Nephron (organoid): ENCODE results near the gene CDK15.
A peak's percentile ranks its signal among the peaks of the same experiment; 100 is the strongest.
"Not testable (repeated sequence)": the region's sequence is repeated elsewhere in the genome, so short reads cannot be mapped to it uniquely, and the experiment has no call there.

ENCODE experiments used
- H3K27ac Mint-ChIP-seq, 3 experiments: 2 replicates each; pipeline ENCODE4 v1.8.0; 2020; ENCODE audit warnings: mixed read lengths in 3 of 3, mild to moderate bottlenecking in 2 of 3, moderate library complexity in 1 of 3
- H3K27me3 Mint-ChIP-seq: 2 replicates; pipeline ENCODE4 v1.8.0; 2021; ENCODE audit warnings: low read depth, mild to moderate bottlenecking, moderate library complexity, mixed read lengths
- H3K36me3 Mint-ChIP-seq: 2 replicates; pipeline ENCODE4 v1.8.0; 2020; ENCODE audit warnings: low read depth, mixed read lengths
- H3K4me1 Mint-ChIP-seq: 2 replicates; pipeline ENCODE4 v1.8.0; 2020; ENCODE audit warnings: mixed read lengths
- H3K4me3 Mint-ChIP-seq, 3 experiments: 2 replicates each; pipeline ENCODE4 v1.8.0; 2020; ENCODE audit warnings: mild to moderate bottlenecking in 3 of 3, mixed read lengths in 3 of 3, moderate library complexity in 2 of 3
- H3K9me3 Mint-ChIP-seq: 2 replicates; pipeline ENCODE4 v1.8.0; 2020; ENCODE audit warnings: mixed read lengths
- CTCF ChIP-seq, 3 experiments: fragments of 200-600 bp; sonication (generic); IDR thresholded peaks; one replicate each; pipeline ENCODE4 v1.5.0; 2021; ENCODE audit warnings: antibody characterized with exemption in 3 of 3; ENCODE audit not compliant: unreplicated experiment in 3 of 3

The CDK15 gene

GRCh38 chr2:201835066-201835465, 28.7 kb downstream of the CDK15 start:
- H3K4me3 Mint-ChIP-seq: no peak overlapping the region
- H3K27me3 Mint-ChIP-seq: no peaks in the 10 kb centered on the region
- TF ChIP-seq CTCF (IDR thresholded peaks at IDR 0.05; ENCODE audit: unreplicated experiment in 3 of 3): no peak
- H3K36me3 Mint-ChIP-seq: peaks cover 11% of the 10 kb centered on the region
- H3K4me1 Mint-ChIP-seq: peaks cover 7% of the 10 kb centered on the region
- H3K9me3 Mint-ChIP-seq: peaks cover 8% of the 10 kb centered on the region
- no peak overlapping the region for H3K27ac Mint-ChIP-seq

- Mint-ChIP-seq H3K36me3 (peaks cover 25% of the 10 kb centered on the region), H3K4me1 (peaks cover 13% of the 10 kb centered on the region), H3K4me3 (no peak overlapping the region), H3K27me3 (no peaks in the 10 kb centered on the region), H3K27ac (no peak overlapping the region), H3K9me3 (peaks cover 26% of the 10 kb centered on the region)
- TF ChIP-seq CTCF (IDR thresholded peaks at IDR 0.05; ENCODE audit: unreplicated experiment in 3 of 3): no peak
Observed at GRCh38 chr2:201837391-201837790, 31.1 kb downstream of the CDK15 start.

GRCh38 chr2:201837824-201838431, 31.6 kb downstream of the CDK15 start:
- peaks cover 29% of the 10 kb centered on the region for H3K36me3 Mint-ChIP-seq
- peaks cover 19% of the 10 kb centered on the region for H3K4me1 Mint-ChIP-seq
- no peaks in the 10 kb centered on the region for H3K27me3 Mint-ChIP-seq
- H3K4me3 Mint-ChIP-seq: no peak overlapping the region
- H3K27ac Mint-ChIP-seq: no peak overlapping the region
- no peak for TF ChIP-seq CTCF (IDR thresholded peaks at IDR 0.05; ENCODE audit: unreplicated experiment in 3 of 3)
- H3K9me3 Mint-ChIP-seq: peaks cover 26% of the 10 kb centered on the region

GRCh38 chr2:201839727-201840126, 33.4 kb downstream of the CDK15 start:
- peaks cover 16% of the 10 kb centered on the region for H3K4me1 Mint-ChIP-seq
- H3K9me3 Mint-ChIP-seq: peaks cover 26% of the 10 kb centered on the region
- H3K27ac Mint-ChIP-seq: no peak overlapping the region
- no peaks in the 10 kb centered on the region for H3K27me3 Mint-ChIP-seq
- peaks cover 29% of the 10 kb centered on the region for H3K36me3 Mint-ChIP-seq
- H3K4me3 Mint-ChIP-seq: no peak overlapping the region
- TF ChIP-seq CTCF (IDR thresholded peaks at IDR 0.05; ENCODE audit: unreplicated experiment in 3 of 3): no peak

- Mint-ChIP-seq H3K9me3 (peaks cover 26% of the 10 kb centered on the region), H3K4me3 (no peak overlapping the region), H3K36me3 (peaks cover 29% of the 10 kb centered on the region), H3K27me3 (no peaks in the 10 kb centered on the region), H3K27ac (no peak overlapping the region), H3K4me1 (peaks cover 16% of the 10 kb centered on the region)
- TF ChIP-seq CTCF (IDR thresholded peaks at IDR 0.05; ENCODE audit: unreplicated experiment in 3 of 3): no peak
Observed at GRCh38 chr2:201840726-201841125, 34.4 kb downstream of the CDK15 start.

- Mint-ChIP-seq H3K27me3 (no peaks in the 10 kb centered on the region), H3K27ac (peak overlapping the region; percentile 12 to 74 (median 70)), H3K36me3 (peaks cover 25% of the 10 kb centered on the region), H3K9me3 (peaks cover 24% of the 10 kb centered on the region), H3K4me1 (peaks cover 27% of the 10 kb centered on the region), H3K4me3 (no peak overlapping the region)
- no peak for TF ChIP-seq CTCF (IDR thresholded peaks at IDR 0.05; ENCODE audit: unreplicated experiment in 3 of 3)
Observed at GRCh38 chr2:201842131-201842860, 36.0 kb downstream of the CDK15 start.

GRCh38 chr2:201844922-201845321, 38.6 kb downstream of the CDK15 start:
- not testable (repeated sequence) for H3K27ac Mint-ChIP-seq, H3K4me3 Mint-ChIP-seq, H3K27me3 Mint-ChIP-seq
- H3K36me3 Mint-ChIP-seq: peaks cover 18% of the 10 kb centered on the region
- peaks cover 18% of the 10 kb centered on the region for H3K9me3 Mint-ChIP-seq
- peaks cover 43% of the 10 kb centered on the region for H3K4me1 Mint-ChIP-seq
